ENCODE results near the gene KRTCAP2. TPM values are rescaled to one million over a fixed set of nuclear protein-coding genes. Genes with fewer than 3 reads are reported as not detected.

The KRTCAP2 gene
- total RNA-seq, 4 donors from 2014 or later = 48.6 to 109 (median 97.6) TPM

- H3K4me3 ChIP-seq (ENCODE audit: low read depth, poor library complexity, severe bottlenecking) = no peak overlapping the region
- TF ChIP-seq CTCF (IDR thresholded peaks at IDR 0.05) (no peak), POLR2A (IDR thresholded peaks at IDR 0.05) (no peak)
- intact Hi-C loops (cut with DNase I; ENCODE audit: low total_unique reads) = no loop called here
- DNase-seq (ENCODE audit: low spot score in 2 of 2) = no peak
- WGBS, 2 donors = 65 to 71% methylated on average over 14 of the region's 14 CpGs
Observed at GRCh38 chr1:155186794-155187455, 13.8 kb upstream of the KRTCAP2 start.

GRCh38 chr1:155186067-155186793, 13.1 kb upstream of the KRTCAP2 start:
- TF ChIP-seq POLR2A (IDR thresholded peaks at IDR 0.05) = no peak
- TF ChIP-seq CTCF (IDR thresholded peaks at IDR 0.05) = no peak
- no peak overlapping the region for H3K4me3 ChIP-seq (ENCODE audit: low read depth, poor library complexity, severe bottlenecking)
- intact Hi-C loops (cut with DNase I; ENCODE audit: low total_unique reads) = no loop called here
- 67 to 68% methylated on average over 8 of the region's 8 CpGs for WGBS, 2 donors
- DNase-seq (ENCODE audit: low spot score in 2 of 2) = no peak

GRCh38 chr1:155185783-155186066, 12.6 kb upstream of the KRTCAP2 start:
- no peak for TF ChIP-seq CTCF (IDR thresholded peaks at IDR 0.05)
- TF ChIP-seq POLR2A (IDR thresholded peaks at IDR 0.05) = no peak
- no peak for DNase-seq (ENCODE audit: low spot score in 2 of 2)
- intact Hi-C loops (cut with DNase I; ENCODE audit: low total_unique reads) = no loop called here
- no peak overlapping the region for H3K4me3 ChIP-seq (ENCODE audit: low read depth, poor library complexity, severe bottlenecking)
- WGBS, 2 donors = 69 to 77% methylated on average over 6 of the region's 6 CpGs

- peak in 1 of 2 donors; percentile 87 for DNase-seq (ENCODE audit: low spot score in 2 of 2)
- WGBS, 2 donors = 47 to 57% methylated on average over 16 to 17 of the region's 21 CpGs
- no peak overlapping the region for H3K4me3 ChIP-seq (ENCODE audit: low read depth, poor library complexity, severe bottlenecking)
- intact Hi-C loops (cut with DNase I; ENCODE audit: low total_unique reads) = no loop called here
- no peak for TF ChIP-seq CTCF (IDR thresholded peaks at IDR 0.05)
- no peak for TF ChIP-seq POLR2A (IDR thresholded peaks at IDR 0.05)
Observed at GRCh38 chr1:155184835-155185782, 12.0 kb upstream of the KRTCAP2 start.

- no peak overlapping the region for H3K4me3 ChIP-seq (ENCODE audit: low read depth, poor library complexity, severe bottlenecking)
- TF ChIP-seq CTCF (IDR thresholded peaks at IDR 0.05) = no peak
- TF ChIP-seq POLR2A (IDR thresholded peaks at IDR 0.05) = no peak
- no peak for DNase-seq (ENCODE audit: low spot score in 2 of 2)
- intact Hi-C loops (cut with DNase I; ENCODE audit: low total_unique reads) = no loop called here
- WGBS, 2 donors = 72 to 77% methylated on average over 4 of the region's 4 CpGs
Observed at GRCh38 chr1:155184351-155184811, 11.3 kb upstream of the KRTCAP2 start.

Measured in lower leg skin (tissue), 4 donors.